Measurements from ENCODE around the gene MIGA2. TPM values are rescaled to one million over a fixed set of nuclear protein-coding genes. Genes with fewer than 3 reads are reported as not detected.

Gene MIGA2
- total and polyA plus RNA-seq, 2 of the 8 experiments (the other 6 are each of a cell fraction or from before 2014, with no cell fraction given), result 24.6 to 39.0 TPM

DNA sequence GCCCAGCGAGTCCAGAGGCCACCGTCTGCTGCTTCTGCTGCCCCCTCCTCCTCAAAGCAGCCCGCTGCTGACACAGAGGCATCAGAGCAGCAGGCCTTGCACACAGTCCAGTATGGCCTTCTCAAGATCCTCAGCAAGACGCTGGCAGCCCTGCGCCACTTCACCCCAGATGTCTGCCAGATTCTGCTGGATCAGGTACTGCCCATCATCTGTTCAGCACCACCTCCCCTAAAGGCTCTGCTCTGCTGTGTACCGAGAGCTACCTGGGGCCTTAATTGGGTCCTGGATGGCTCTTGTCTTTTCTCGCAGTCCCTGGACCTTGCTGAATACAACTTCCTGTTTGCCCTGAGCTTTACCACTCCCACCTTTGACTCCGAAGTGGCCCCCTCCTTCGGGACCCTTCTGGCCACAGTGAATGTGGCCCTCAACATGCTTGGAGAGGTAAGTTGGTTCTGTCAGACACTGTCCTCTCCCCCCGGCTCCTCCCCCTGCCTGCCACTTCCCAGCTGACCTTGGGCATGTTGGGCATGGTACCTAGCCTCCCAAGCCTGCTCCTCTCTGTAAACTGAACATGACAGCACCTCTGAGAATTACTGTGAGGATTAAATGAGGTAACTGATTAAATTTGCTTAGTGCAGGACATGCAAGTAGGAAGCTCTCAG lies 31.0 kb upstream of the MIGA2 start (continued):
- TF ChIP-seq, protein P1, sequence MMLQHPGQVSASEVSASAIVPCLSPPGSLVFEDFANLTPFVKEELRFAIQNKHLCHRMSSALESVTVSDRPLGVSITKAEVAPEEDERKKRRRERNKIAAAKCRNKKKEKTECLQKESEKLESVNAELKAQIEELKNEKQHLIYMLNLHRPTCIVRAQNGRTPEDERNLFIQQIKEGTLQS (IDR thresholded peaks at IDR 0.05; ENCODE audit: insufficient read depth, low read depth, low read length), result no peak
- TF ChIP-seq, protein P2, sequence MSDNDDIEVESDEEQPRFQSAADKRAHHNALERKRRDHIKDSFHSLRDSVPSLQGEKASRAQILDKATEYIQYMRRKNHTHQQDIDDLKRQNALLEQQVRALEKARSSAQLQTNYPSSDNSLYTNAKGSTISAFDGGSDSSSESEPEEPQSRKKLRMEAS (IDR thresholded peaks at IDR 0.05), result no peak
- TF ChIP-seq TAF7 (optimal IDR thresholded peaks at IDR 0.05; ENCODE audit: borderline replicate concordance, low read depth, low read length) (no peak), NANOG (IDR thresholded peaks at IDR 0.05; ENCODE audit: insufficient read depth, low read depth, low read length, poor library complexity, severe bottlenecking) (no peak)

Measured in H1 (cell line).